Natural killer cell (primary cell): ENCODE measurements around the gene KIFC3. TPM values are rescaled to one million over a fixed set of nuclear protein-coding genes. Genes with fewer than 3 reads are reported as not detected.
A peak's percentile ranks its signal among the peaks of the same experiment; 100 is the strongest.
"Not testable (repeated sequence)": the region's sequence is repeated elsewhere in the genome, so short reads cannot be mapped to it uniquely, and the experiment has no call there.

Source experiments
- ATAC-seq, 3 donors: fragments of 150-1000 bp in 2 of 3; fragments of 200-7000 bp in 1 of 3; cut with Tn5 transposase; 1 replicate in 1 of 3; 2 replicates in 2 of 3; pipeline ENCODE4 v1.10.0; 2021; ENCODE audit warnings: mild to moderate bottlenecking in 2 of 3, moderate library complexity in 2 of 3
- DNase-seq, 2 donors: peaks; one replicate each; pipeline versions ENCODE4 v3.0.0 to v3.0.0-alpha.2; 2013 to 2021; ENCODE audit warnings: mixed read lengths in 1 of 2
- H3K27ac ChIP-seq: one replicate; pipeline ENCODE4 v1.5.1; 2013; ENCODE audit warnings: mild to moderate bottlenecking, low read length
- H3K27me3 ChIP-seq: one replicate; pipeline ENCODE4 v1.6.1; 2013; ENCODE audit warnings: low read length; ENCODE audit not compliant: control insufficient read depth, insufficient read depth
- H3K36me3 ChIP-seq: one replicate; pipeline ENCODE4 v1.6.1; 2013; ENCODE audit warnings: low read length; ENCODE audit not compliant: control insufficient read depth, insufficient read depth
- H3K4me1 ChIP-seq: one replicate; pipeline ENCODE4 v1.6.1; 2013; ENCODE audit warnings: low read length; ENCODE audit not compliant: control insufficient read depth, insufficient read depth
- H3K4me3 ChIP-seq: one replicate; pipeline ENCODE4 v1.5.1; 2013; ENCODE audit warnings: low read length
- H3K9me3 ChIP-seq: one replicate; pipeline ENCODE4 v1.6.1; 2013; ENCODE audit warnings: low read length; ENCODE audit not compliant: control insufficient read depth, insufficient read depth
- H3K27ac Mint-ChIP-seq, 2 donors: one replicate each; pipeline ENCODE4 v1.8.0; 2022; ENCODE audit warnings: mild to moderate bottlenecking in 2 of 2, mixed read lengths in 2 of 2, moderate library complexity in 1 of 2
- H3K27me3 Mint-ChIP-seq, 2 donors: one replicate each; pipeline ENCODE4 v1.8.0; 2022; ENCODE audit warnings: low read depth in 2 of 2, mixed read lengths in 2 of 2
- H3K36me3 Mint-ChIP-seq: one replicate; pipeline ENCODE4 v1.8.0; 2022; ENCODE audit warnings: mixed read lengths
- H3K4me1 Mint-ChIP-seq, 2 donors: one replicate each; pipeline ENCODE4 v1.8.0; 2022; ENCODE audit warnings: mixed read lengths in 2 of 2
- H3K4me3 Mint-ChIP-seq: one replicate; pipeline ENCODE4 v1.8.0; 2022; ENCODE audit warnings: mild to moderate bottlenecking, moderate library complexity, mixed read lengths
- H3K9me3 Mint-ChIP-seq, 2 donors: one replicate each; pipeline ENCODE4 v1.8.0; 2022; ENCODE audit warnings: mixed read lengths in 2 of 2
- WGBS: methylation state at CpG from one replicate; pipeline ENCODE4 v1.1.7; 2013; ENCODE audit warnings: missing lambda C conversion rate; ENCODE audit not compliant: insufficient coverage; 5-methylcytosine and 5-hydroxymethylcytosine counted together
- intact Hi-C: fragments of 100-400 bp; cut with micrococcal nuclease; formaldehyde crosslinking; loops from one replicate; pipeline ENCODE4 v1.14.2; 2022
- total RNA-seq, 4 donors: library from RNA; stranded (reverse); fragments of 120-200 nt in 1 of 4; gene quantifications; one replicate each; pipeline versions ENCODE4 v1.2.3 to v1.2.4, GENCODE V29; 2013 to 2022
- TF ChIP-seq, protein P1 (sequence below): fragments of 200-600 bp; IDR thresholded peaks from one replicate; pipeline ENCODE4 v1.8.0; 2022; ENCODE audit warnings: antibody characterized with exemption

Gene KIFC3
- total RNA-seq, 3 donors from 2014 or later (not counting 1 experiment from before 2014, with no cell fraction given) = 54.2 to 106 (median 84.9) TPM

DNA sequence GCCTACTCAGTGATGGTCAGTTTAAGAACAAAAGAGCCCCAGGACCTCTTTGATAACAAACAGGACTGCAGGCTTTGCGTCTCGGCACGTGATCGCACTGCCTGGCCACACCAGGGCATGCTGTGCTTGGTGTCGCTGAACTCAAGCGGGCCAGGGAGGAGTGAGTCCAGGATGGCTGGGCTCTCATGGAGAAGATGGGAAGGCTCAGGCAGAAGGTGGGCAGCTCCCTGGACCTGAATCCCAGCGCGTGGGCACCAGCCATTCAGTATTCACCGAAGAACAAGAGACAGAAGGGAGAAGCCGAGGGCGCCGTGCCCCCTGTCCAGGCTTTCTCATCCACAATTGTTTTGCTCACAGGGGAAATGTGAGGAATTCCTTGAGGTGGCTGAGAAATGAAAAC, 54.8 kb downstream of the KIFC3 start:
- Histone ChIP-seq H3K4me1 (peaks cover 30% of the 10 kb centered on the region), H3K36me3 (peaks cover 4% of the 10 kb centered on the region), H3K4me3 (no peak overlapping the region), H3K27me3 (no peaks in the 10 kb centered on the region), H3K27ac (no peak overlapping the region), H3K9me3 (no peaks in the 10 kb centered on the region)
- WGBS = 98% methylated on average over 12 of the region's 12 CpGs
- intact Hi-C loops = no loop called here
- Mint-ChIP-seq H3K4me1 (peaks cover 25 to 33% of the 10 kb centered on the region in 2 donors), H3K27me3 (no peaks in the 10 kb centered on the region), H3K36me3 (no peaks in the 10 kb centered on the region), H3K9me3 (no peaks in the 10 kb centered on the region), H3K27ac (peak overlapping the region in 1 of 2 donors; percentile 62), H3K4me3 (no peak overlapping the region)
- DNase-seq (no peak), ATAC-seq (no peak)
- TF ChIP-seq, protein P1, sequence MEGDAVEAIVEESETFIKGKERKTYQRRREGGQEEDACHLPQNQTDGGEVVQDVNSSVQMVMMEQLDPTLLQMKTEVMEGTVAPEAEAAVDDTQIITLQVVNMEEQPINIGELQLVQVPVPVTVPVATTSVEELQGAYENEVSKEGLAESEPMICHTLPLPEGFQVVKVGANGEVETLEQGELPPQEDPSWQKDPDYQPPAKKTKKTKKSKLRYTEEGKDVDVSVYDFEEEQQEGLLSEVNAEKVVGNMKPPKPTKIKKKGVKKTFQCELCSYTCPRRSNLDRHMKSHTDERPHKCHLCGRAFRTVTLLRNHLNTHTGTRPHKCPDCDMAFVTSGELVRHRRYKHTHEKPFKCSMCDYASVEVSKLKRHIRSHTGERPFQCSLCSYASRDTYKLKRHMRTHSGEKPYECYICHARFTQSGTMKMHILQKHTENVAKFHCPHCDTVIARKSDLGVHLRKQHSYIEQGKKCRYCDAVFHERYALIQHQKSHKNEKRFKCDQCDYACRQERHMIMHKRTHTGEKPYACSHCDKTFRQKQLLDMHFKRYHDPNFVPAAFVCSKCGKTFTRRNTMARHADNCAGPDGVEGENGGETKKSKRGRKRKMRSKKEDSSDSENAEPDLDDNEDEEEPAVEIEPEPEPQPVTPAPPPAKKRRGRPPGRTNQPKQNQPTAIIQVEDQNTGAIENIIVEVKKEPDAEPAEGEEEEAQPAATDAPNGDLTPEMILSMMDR = no peak

DNA sequence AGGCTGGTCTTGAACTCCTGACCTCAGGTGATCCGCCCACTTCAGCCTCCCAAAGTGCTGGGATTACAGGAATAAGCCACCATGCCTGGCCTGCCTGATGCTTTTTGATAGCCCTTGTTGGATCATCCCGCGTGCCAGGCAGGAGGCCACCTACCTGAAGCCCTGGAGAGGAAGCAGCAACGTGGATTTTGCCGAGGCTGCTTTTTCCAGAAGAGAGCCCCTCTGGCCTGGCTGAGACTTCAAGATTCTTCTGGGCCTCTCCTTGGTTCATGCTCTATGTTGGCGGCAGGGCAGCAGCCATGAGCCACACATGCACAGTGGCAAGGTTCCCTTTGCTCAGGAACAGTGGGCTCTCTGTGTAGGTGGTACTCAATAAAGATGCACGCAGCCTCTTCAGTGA, 55.2 kb downstream of the KIFC3 start:
- 96% methylated on average over 7 of the region's 7 CpGs for WGBS
- TF ChIP-seq, protein P1 = no peak
- peaks cover 6% of the 10 kb centered on the region for H3K36me3 ChIP-seq
- ATAC-seq (no peak), DNase-seq (no peak)
- Mint-ChIP-seq H3K27me3 (no peaks in the 10 kb centered on the region), H3K27ac (peak overlapping the region in 1 of 2 donors; percentile 62), H3K4me1 (peaks cover 25 to 33% of the 10 kb centered on the region in 2 donors), H3K4me3 (no peak overlapping the region), H3K36me3 (no peaks in the 10 kb centered on the region), H3K9me3 (no peaks in the 10 kb centered on the region)
- no peak overlapping the region for H3K4me3 ChIP-seq
- no peaks in the 10 kb centered on the region for H3K27me3 ChIP-seq
- no peaks in the 10 kb centered on the region for H3K9me3 ChIP-seq
- H3K27ac ChIP-seq = no peak overlapping the region
- intact Hi-C loops = no loop called here
- H3K4me1 ChIP-seq = peaks cover 26% of the 10 kb centered on the region

DNA sequence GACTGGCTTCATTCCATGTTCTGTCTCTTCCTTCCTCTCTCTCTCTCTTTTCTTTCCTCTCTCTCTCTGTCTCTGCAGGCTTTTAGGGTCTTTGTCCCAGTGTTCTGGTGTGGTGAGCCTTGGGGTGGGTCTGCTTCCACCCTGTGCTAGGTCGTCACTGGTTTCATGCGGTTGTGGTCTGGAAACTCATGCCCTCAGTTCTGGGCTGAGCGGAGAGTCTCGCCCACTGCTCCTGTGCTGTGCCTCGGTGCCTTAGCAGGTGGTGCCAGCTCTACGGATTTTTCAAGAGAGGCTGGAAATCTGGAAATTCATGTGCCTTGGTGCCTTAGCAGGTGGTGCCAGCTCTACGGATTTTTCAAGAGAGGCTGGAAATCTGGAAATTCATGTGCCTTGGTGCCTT, 56.0 kb downstream of the KIFC3 start:
- ATAC-seq, DNase-seq, H3K27ac ChIP-seq, H3K36me3 ChIP-seq, H3K36me3 Mint-ChIP-seq, H3K9me3 ChIP-seq, H3K27me3 Mint-ChIP-seq, H3K9me3 Mint-ChIP-seq, H3K4me3 ChIP-seq, H3K27me3 ChIP-seq, intact Hi-C loops, H3K4me3 Mint-ChIP-seq: not testable (repeated sequence)
- Mint-ChIP-seq H3K4me1 (peaks cover 25 to 32% of the 10 kb centered on the region in 2 donors), H3K27ac (peak overlapping the region in 1 of 2 donors; percentile 15)
- H3K4me1 ChIP-seq = peaks cover 18% of the 10 kb centered on the region
- 77% methylated on average over 6 of the region's 7 CpGs for WGBS

DNA sequence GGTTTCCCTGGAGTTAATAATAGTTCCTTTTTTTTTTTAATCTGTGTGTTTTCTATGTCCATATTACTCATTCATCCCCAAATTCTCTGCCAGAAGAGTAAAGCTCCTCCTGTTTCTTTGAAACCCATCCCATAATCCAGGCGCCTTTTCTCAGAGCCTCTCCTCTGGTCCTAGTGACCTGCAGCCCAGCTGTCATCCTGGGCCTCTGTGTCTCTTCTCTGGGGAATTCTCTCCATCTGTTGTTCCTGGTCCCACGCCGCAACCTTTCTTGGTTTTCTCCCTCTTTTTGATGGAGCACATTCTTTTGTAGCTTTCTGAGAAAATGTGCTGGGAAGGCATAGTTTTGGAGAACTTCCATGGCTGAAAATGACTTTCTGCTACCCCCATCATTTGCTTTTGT, 56.5 kb downstream of the KIFC3 start:
- Mint-ChIP-seq H3K27me3 (no peaks in the 10 kb centered on the region), H3K27ac (peak overlapping the region in 1 of 2 donors; percentile 15), H3K9me3 (no peaks in the 10 kb centered on the region), H3K4me3 (no peak overlapping the region), H3K36me3 (no peaks in the 10 kb centered on the region), H3K4me1 (peaks cover 19 to 27% of the 10 kb centered on the region in 2 donors)
- DNase-seq (no peak), ATAC-seq (no peak)
- WGBS = 100% methylated on average over 3 of the region's 3 CpGs
- intact Hi-C loops = no loop called here
- Histone ChIP-seq H3K9me3 (no peaks in the 10 kb centered on the region), H3K4me1 (peaks cover 13% of the 10 kb centered on the region), H3K27me3 (no peaks in the 10 kb centered on the region), H3K4me3 (no peak overlapping the region), H3K27ac (no peak overlapping the region), H3K36me3 (peaks cover 6% of the 10 kb centered on the region)
- TF ChIP-seq, protein P1 = no peak
